ENCODE results near the gene CLMN. TPM values are rescaled to one million over a fixed set of nuclear protein-coding genes. Genes with fewer than 3 reads are reported as not detected.

CLMN gene
- total and polyA plus RNA-seq, 2 of the 4 experiments (the other 2 are of a cell fraction), result 0.10 to 0.18 TPM

- in situ Hi-C loops (cut with MboI; ENCODE audit: low sequenced_read_pairs), result no loop called here
- no peak overlapping the region for H2AFZ ChIP-seq (replicated peaks; ENCODE audit: low read length, poor library complexity)
- TF ChIP-seq RFX5 (IDR thresholded peaks at IDR 0.05; ENCODE audit: low read depth, low read length) (no peak), NFE2L2 (IDR thresholded peaks at IDR 0.05; ENCODE audit: low read depth, low read length) (no peak), BHLHE40 (IDR thresholded peaks at IDR 0.05; ENCODE audit: low read depth, low read length) (no peak), FOS (IDR thresholded peaks at IDR 0.05; ENCODE audit: low read depth, low read length) (no peak), SMC3 (IDR thresholded peaks at IDR 0.05; ENCODE audit: low read depth, low read length) (no peak), RAD21 (IDR thresholded peaks at IDR 0.05; ENCODE audit: low read length) (no peak), CHD1 (IDR thresholded peaks at IDR 0.05; ENCODE audit: low read depth, low read length) (no peak)
- TF ChIP-seq, protein P1, sequence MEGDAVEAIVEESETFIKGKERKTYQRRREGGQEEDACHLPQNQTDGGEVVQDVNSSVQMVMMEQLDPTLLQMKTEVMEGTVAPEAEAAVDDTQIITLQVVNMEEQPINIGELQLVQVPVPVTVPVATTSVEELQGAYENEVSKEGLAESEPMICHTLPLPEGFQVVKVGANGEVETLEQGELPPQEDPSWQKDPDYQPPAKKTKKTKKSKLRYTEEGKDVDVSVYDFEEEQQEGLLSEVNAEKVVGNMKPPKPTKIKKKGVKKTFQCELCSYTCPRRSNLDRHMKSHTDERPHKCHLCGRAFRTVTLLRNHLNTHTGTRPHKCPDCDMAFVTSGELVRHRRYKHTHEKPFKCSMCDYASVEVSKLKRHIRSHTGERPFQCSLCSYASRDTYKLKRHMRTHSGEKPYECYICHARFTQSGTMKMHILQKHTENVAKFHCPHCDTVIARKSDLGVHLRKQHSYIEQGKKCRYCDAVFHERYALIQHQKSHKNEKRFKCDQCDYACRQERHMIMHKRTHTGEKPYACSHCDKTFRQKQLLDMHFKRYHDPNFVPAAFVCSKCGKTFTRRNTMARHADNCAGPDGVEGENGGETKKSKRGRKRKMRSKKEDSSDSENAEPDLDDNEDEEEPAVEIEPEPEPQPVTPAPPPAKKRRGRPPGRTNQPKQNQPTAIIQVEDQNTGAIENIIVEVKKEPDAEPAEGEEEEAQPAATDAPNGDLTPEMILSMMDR (conservative IDR thresholded peaks at IDR 0.05; ENCODE audit: low read depth, low read length), result no peak
- TF ChIP-seq, protein P2, sequence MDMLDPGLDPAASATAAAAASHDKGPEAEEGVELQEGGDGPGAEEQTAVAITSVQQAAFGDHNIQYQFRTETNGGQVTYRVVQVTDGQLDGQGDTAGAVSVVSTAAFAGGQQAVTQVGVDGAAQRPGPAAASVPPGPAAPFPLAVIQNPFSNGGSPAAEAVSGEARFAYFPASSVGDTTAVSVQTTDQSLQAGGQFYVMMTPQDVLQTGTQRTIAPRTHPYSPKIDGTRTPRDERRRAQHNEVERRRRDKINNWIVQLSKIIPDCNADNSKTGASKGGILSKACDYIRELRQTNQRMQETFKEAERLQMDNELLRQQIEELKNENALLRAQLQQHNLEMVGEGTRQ (IDR thresholded peaks at IDR 0.05; ENCODE audit: low read depth, low read length), result no peak
Measured at GRCh38 chr14:95328729-95329503, 9.2 kb upstream of the CLMN start.

More at GRCh38 chr14:95328729-95329503, 9.2 kb upstream of the CLMN start:
- Histone ChIP-seq H3K9me1 (ENCODE audit: insufficient read depth, low read length) (no peaks in the 10 kb centered on the region), H3K23ac (ENCODE audit: low read depth, low read length) (no peak overlapping the region), H3K4me3 (ENCODE audit: insufficient read depth, low read depth, low read length) (no peak overlapping the region), H3K14ac (replicated peaks; ENCODE audit: low read depth, low read length) (no peak overlapping the region), H2AK9ac (replicated peaks; ENCODE audit: low read depth, low read length, poor library complexity) (no peak overlapping the region), H4K5ac (ENCODE audit: low read depth, low read length) (no peak overlapping the region), H3K36me3 (ENCODE audit: control insufficient read depth, insufficient read depth, low read length) (no peaks in the 10 kb centered on the region), H2BK20ac (ENCODE audit: low read depth, low read length) (no peak overlapping the region), H3K4ac (ENCODE audit: low read depth, low read length) (no peak overlapping the region), H3K56ac (ENCODE audit: extremely low read depth, insufficient read depth, low read length) (no peak overlapping the region), H3K4me1 (ENCODE audit: control insufficient read depth, insufficient read depth, low read length) (no peaks in the 10 kb centered on the region), H4K8ac (ENCODE audit: low read depth in 2 of 2, low read length in 2 of 2) (no peak overlapping the region), H2BK15ac (ENCODE audit: low read depth, low read length) (no peak overlapping the region), H3K79me1 (ENCODE audit: low read depth in 1 of 2, low read length in 2 of 2) (no peaks in the 10 kb centered on the region), H3K4me2 (ENCODE audit: low read depth, low read length) (no peak overlapping the region), H4K91ac (ENCODE audit: insufficient read depth, low read depth, low read length) (no peak overlapping the region), H3K27me3 (ENCODE audit: control insufficient read depth, insufficient read depth, low read length) (peaks cover 2% of the 10 kb centered on the region; the same call in 1 of the 2 replicates), H3K18ac (ENCODE audit: low read depth, low read length) (no peak overlapping the region), H3K9me3 (ENCODE audit: control insufficient read depth, insufficient read depth, low read length) (no peaks in the 10 kb centered on the region), H2AK5ac (ENCODE audit: low read depth, low read length) (no peak overlapping the region), H2BK5ac (ENCODE audit: low read depth, low read length, poor library complexity, severe bottlenecking) (no peak overlapping the region), H3K27ac (ENCODE audit: insufficient read depth, low read length) (no peak overlapping the region), H2BK120ac (ENCODE audit: low read depth, low read length) (no peak overlapping the region), H4K20me1 (ENCODE audit: insufficient read depth, low read length) (no peaks in the 10 kb centered on the region), H3K9ac (ENCODE audit: low read depth, low read length) (no peak overlapping the region)
- CTCF ChIA-PET, result no interaction called here
- ATAC-seq (ENCODE audit: low read depth) (no peak), DNase-seq (no peak)
- WGBS, 2 experiments (ENCODE audit: extremely low coverage in 2 of 2, insufficient read length in 1 of 2), result 37% methylated on average over 2 of the region's 13 CpGs; no CpG with 5 or more reads in 1 of the 2 experiments
- BruUV-seq (replicated peaks), result no TSS peak
- intact Hi-C loops (cut with micrococcal nuclease), result no loop called here
- dilution Hi-C loops (cut with HindIII; ENCODE audit: low sequenced_read_pairs, unreplicated experiment), result no loop called here
- POLR2A ChIA-PET (ENCODE audit: unreplicated experiment), result no interaction called here

Measured in IMR-90 (cell line).